Peyer's patch (tissue), 4 donors: ENCODE data around the gene ANAPC4. TPM values are rescaled to one million over a fixed set of nuclear protein-coding genes. Genes with fewer than 3 reads are reported as not detected.

Experiments used
- DNase-seq, 3 donors: peaks; one replicate each; pipeline ENCODE4 v3.0.0-alpha.2; 2017 to 2019
- H3K27ac ChIP-seq, 4 donors: fragments of 200-600 bp; sonication (generic); one replicate each; pipeline ENCODE4 v1.5.1; 2016 to 2019
- H3K27me3 ChIP-seq, 2 donors: fragments of 200-600 bp; sonication (generic); one replicate each; pipeline ENCODE4 v1.5.1; 2019
- H3K36me3 ChIP-seq, 3 donors: fragments of 200-600 bp; sonication (generic); one replicate each; pipeline ENCODE4 v1.5.1; 2016 to 2019
- H3K4me1 ChIP-seq, 4 donors: fragments of 200-600 bp; sonication (generic); one replicate each; pipeline ENCODE4 v1.5.1; 2016 to 2019
- H3K4me3 ChIP-seq, 4 donors: fragments of 200-600 bp; sonication (generic); 1 replicate in 3 of 4; 2 replicates in 1 of 4; pipeline ENCODE4 v1.5.1; 2016 to 2019; ENCODE audit warnings: mild to moderate bottlenecking in 1 of 4
- H3K9me3 ChIP-seq, 4 donors: fragments of 200-600 bp; sonication (generic); one replicate each; pipeline ENCODE4 v1.5.1; 2016 to 2019; ENCODE audit warnings: mild to moderate bottlenecking in 1 of 4
- POLR2A ChIP-seq, 2 donors: fragments of 450-650 bp; IDR thresholded peaks; one replicate each; pipeline ENCODE4 v1.5.1; 2017; ENCODE audit warnings: antibody characterized with exemption in 2 of 2, mild to moderate bottlenecking in 2 of 2, moderate library complexity in 2 of 2
- total RNA-seq, 4 donors: library from RNA; depleted of rRNA; stranded (reverse); fragments of >200 nt; gene quantifications; one replicate each; pipeline ENCODE4 v1.1.0, GENCODE V29; 2016
- TF ChIP-seq, protein P1 (sequence below), 6 experiments: fragments of 450-650 bp in 4 of 6; fragments of 200-600 bp in 2 of 6; sonication (generic) in 1 of 6; IDR thresholded peaks; one replicate each; pipeline ENCODE4 v1.5.1; 2017 to 2019; ENCODE audit warnings: antibody characterized with exemption in 6 of 6, mild to moderate bottlenecking in 3 of 6, moderate library complexity in 1 of 6

The ANAPC4 gene
- total RNA-seq, 4 donors from 2014 or later = 23.5 to 69.3 (median 39.7) TPM

DNA sequence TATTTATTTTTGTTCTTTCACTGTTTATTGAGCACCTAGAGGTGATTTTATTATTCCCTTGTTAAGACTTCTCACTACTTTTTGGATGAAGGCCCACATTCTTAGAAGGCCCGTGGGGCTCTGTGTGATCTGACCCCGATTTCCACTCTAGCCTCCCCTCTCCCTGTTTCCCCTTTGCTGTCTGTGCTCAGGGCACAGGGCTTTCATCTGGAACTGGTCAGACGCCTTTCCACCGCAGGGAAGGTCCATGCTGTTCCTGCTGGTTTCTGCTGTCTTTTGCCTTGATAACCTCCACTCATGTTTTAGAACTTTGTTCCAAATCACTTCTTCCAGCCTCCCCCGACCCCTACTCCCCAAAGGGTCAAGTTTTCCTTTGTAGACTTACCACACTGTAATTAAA is 31.3 kb upstream of the ANAPC4 start:
- TF ChIP-seq, protein P1, sequence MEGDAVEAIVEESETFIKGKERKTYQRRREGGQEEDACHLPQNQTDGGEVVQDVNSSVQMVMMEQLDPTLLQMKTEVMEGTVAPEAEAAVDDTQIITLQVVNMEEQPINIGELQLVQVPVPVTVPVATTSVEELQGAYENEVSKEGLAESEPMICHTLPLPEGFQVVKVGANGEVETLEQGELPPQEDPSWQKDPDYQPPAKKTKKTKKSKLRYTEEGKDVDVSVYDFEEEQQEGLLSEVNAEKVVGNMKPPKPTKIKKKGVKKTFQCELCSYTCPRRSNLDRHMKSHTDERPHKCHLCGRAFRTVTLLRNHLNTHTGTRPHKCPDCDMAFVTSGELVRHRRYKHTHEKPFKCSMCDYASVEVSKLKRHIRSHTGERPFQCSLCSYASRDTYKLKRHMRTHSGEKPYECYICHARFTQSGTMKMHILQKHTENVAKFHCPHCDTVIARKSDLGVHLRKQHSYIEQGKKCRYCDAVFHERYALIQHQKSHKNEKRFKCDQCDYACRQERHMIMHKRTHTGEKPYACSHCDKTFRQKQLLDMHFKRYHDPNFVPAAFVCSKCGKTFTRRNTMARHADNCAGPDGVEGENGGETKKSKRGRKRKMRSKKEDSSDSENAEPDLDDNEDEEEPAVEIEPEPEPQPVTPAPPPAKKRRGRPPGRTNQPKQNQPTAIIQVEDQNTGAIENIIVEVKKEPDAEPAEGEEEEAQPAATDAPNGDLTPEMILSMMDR (IDR thresholded peaks at IDR 0.05) = no peak
- TF ChIP-seq POLR2A (IDR thresholded peaks at IDR 0.05) = no peak
- H3K27me3 ChIP-seq = no peaks in the 10 kb centered on the region

DNA sequence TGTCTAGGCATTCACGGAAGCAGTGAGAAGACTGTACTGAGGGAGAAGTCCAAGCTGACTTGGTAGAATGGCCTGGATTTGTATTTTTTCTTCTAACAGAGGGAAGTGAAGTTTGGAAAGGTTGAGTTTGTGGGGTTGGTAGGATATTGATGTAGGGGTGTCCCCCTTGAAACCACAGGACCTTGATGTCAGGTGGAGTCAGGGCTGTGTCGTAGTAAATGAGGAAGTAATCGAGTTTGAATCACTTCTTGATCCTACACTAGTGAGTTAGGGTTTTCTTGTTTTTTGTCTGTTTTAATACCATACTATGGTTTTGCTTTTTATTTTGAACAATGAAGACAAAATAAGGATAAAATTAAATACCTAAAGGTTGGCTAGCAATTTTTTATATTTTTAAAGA is 30.1 kb upstream of the ANAPC4 start:
- H3K4me3 ChIP-seq = no peak overlapping the region
- no peaks in the 10 kb centered on the region for H3K4me1 ChIP-seq
- no peaks in the 10 kb centered on the region for H3K9me3 ChIP-seq
- no peaks in the 10 kb centered on the region for H3K36me3 ChIP-seq
- no peak overlapping the region for H3K27ac ChIP-seq
- no peak for TF ChIP-seq POLR2A (IDR thresholded peaks at IDR 0.05)
- TF ChIP-seq, protein P1 (IDR thresholded peaks at IDR 0.05) = no peak
- no peak for DNase-seq
- no peaks in the 10 kb centered on the region for H3K27me3 ChIP-seq

More for the DNA sequence above, 31.3 kb upstream of the ANAPC4 start:
- H3K4me3 ChIP-seq = no peak overlapping the region
- DNase-seq = no peak
- no peaks in the 10 kb centered on the region for H3K36me3 ChIP-seq
- H3K9me3 ChIP-seq = no peaks in the 10 kb centered on the region
- H3K4me1 ChIP-seq = no peaks in the 10 kb centered on the region
- H3K27ac ChIP-seq = no peak overlapping the region

DNA sequence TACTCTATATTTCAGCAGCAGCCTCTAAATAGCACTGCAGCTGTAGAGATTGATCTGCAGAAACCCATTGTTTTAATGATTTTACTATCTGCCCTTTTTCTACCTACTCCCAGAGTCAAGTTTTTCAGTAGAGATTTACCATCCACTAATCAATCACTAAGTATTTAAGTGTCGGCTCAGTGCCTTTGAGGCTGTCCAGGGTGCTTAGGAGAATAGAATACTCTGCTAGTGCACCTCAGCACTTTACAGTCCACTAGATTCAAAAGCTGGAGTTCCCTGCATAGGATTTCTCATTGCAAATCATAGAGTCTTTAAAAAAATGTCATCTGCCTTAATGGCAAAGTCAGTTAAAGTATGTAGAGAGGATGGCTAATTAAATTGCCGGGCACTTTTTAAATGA is 29.6 kb upstream of the ANAPC4 start:
- TF ChIP-seq, protein P1 (IDR thresholded peaks at IDR 0.05) = no peak
- no peak for TF ChIP-seq POLR2A (IDR thresholded peaks at IDR 0.05)
- no peak for DNase-seq
- Histone ChIP-seq H3K9me3 (no peaks in the 10 kb centered on the region), H3K4me1 (no peaks in the 10 kb centered on the region), H3K4me3 (no peak overlapping the region), H3K27me3 (no peaks in the 10 kb centered on the region), H3K36me3 (no peaks in the 10 kb centered on the region), H3K27ac (no peak overlapping the region)

DNA sequence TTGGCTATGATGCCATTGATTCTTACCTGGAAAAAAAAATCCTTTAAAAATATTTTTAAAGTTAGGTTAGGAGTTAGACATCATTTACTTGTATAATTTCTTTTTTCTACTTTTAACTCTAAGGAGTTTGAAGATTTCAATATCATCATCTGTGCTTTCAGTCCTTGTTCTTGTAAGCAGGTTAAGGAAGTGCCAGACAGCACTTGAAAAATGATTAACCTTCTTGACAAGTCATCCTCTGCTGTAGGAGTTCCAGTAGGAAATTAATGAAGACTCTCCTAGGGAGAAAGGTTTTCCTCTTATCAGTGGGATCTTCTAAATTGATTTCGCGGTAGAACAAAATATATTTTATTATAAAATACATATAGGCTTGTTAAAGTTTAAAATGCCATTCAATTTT is 29.1 kb upstream of the ANAPC4 start:
- Histone ChIP-seq H3K4me1 (no peaks in the 10 kb centered on the region), H3K27ac (no peak overlapping the region), H3K27me3 (no peaks in the 10 kb centered on the region), H3K9me3 (no peaks in the 10 kb centered on the region), H3K4me3 (no peak overlapping the region), H3K36me3 (no peaks in the 10 kb centered on the region)
- no peak for TF ChIP-seq POLR2A (IDR thresholded peaks at IDR 0.05)
- TF ChIP-seq, protein P1 (IDR thresholded peaks at IDR 0.05) = no peak
- no peak for DNase-seq

DNA sequence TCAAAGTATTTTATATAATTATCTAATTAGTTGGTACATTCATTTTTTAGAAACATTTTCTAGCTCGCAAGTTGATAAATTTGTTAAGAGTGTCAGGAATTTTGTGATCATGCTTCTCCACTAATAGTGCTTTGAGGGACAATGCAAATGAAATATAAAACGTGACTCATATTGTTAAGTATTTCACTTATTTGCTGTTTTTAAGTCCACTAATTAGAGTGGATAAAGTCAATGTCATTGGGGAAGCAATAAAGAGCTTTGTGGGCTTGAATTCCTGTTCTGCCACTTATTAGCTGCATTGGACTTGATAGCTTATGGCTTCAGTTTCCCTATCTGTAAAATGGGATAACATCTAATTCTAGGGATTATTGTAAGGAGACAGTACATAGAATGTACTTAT is 26.5 kb upstream of the ANAPC4 start:
- Histone ChIP-seq H3K27me3 (no peaks in the 10 kb centered on the region), H3K36me3 (no peaks in the 10 kb centered on the region), H3K4me3 (no peak overlapping the region), H3K4me1 (no peaks in the 10 kb centered on the region), H3K27ac (no peak overlapping the region), H3K9me3 (no peaks in the 10 kb centered on the region)
- DNase-seq = no peak
- TF ChIP-seq POLR2A (IDR thresholded peaks at IDR 0.05) = no peak
- TF ChIP-seq, protein P1 (IDR thresholded peaks at IDR 0.05) = no peak

DNA sequence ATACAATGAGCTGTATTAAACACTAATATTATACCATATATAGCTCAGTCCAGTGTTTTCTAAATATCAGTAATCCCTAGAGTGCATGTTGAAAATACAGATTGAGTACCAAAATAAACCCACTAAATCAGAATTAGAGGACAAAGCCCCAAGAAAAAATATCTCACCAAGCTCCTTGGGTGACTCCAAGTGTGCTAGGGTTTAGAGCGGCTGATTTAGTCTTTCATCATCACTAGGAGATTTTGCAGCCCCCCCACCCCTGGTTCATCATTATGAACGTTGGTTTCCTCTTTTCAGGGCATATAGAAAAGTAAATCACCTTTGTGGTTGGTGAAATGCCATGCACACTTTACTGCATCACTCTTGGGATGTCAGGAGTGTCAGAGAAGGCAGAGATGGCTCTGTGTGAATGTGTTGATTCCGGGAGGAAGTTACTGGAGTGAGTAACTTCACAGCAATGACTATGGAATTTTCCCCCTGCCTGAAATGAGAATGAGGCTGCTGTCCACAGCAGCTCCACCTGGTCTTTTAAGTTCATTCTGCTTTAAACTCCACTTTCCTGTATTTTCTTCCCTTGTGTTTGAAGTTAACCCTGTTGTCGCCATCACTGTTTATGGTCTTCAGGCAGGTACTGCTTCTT is 25.2 kb upstream of the ANAPC4 start:
- no peak for DNase-seq
- no peak overlapping the region for H3K4me3 ChIP-seq
- no peak for TF ChIP-seq POLR2A (IDR thresholded peaks at IDR 0.05)
- TF ChIP-seq, protein P1 (IDR thresholded peaks at IDR 0.05) = no peak
- no peaks in the 10 kb centered on the region for H3K4me1 ChIP-seq
- H3K27me3 ChIP-seq = no peaks in the 10 kb centered on the region
- H3K9me3 ChIP-seq = no peaks in the 10 kb centered on the region
- no peaks in the 10 kb centered on the region for H3K36me3 ChIP-seq
- H3K27ac ChIP-seq = no peak overlapping the region
